22Rv1 (cell line): Measurements from ENCODE around the gene ASMT.
"Not testable (repeated sequence)": the region's sequence is repeated elsewhere in the genome, so short reads cannot be mapped to it uniquely, and the experiment has no call there.

Experiments used
- H3K27ac ChIP-seq: fragments of 450-650 bp; 2 replicates; pipeline ENCODE4 v1.5.1; 2017
- CTCF ChIP-seq: fragments of 450-650 bp; IDR thresholded peaks from 2 replicates; pipeline ENCODE4 v1.5.1; 2017; ENCODE audit warnings: mild to moderate bottlenecking
- ZFX ChIP-seq: fragments of 450-650 bp; IDR thresholded peaks from 2 replicates; pipeline ENCODE4 v1.6.1; 2017; ENCODE audit warnings: antibody characterized with exemption, borderline replicate concordance

The ASMT gene

GRCh38 chrX:1681439-1681838 is 66.6 kb downstream of the ASMT start:
- TF ChIP-seq ZFX (no peak), CTCF (no peak)
- H3K27ac ChIP-seq, result no peak overlapping the region

- H3K27ac ChIP-seq, result not testable (repeated sequence)
These were observed 67.0 kb downstream of the ASMT start for GRCh38 chrX:1681856-1682255.

GRCh38 chrX:1682501-1682900 is 67.6 kb downstream of the ASMT start:
- not testable (repeated sequence) for H3K27ac ChIP-seq

GRCh38 chrX:1684883-1685282 is 70.0 kb downstream of the ASMT start:
- H3K27ac ChIP-seq, result not testable (repeated sequence)

- H3K27ac ChIP-seq, result not testable (repeated sequence)
These were observed 70.6 kb downstream of the ASMT start for GRCh38 chrX:1685444-1685880.

GRCh38 chrX:1686642-1687041 is 71.8 kb downstream of the ASMT start:
- TF ChIP-seq CTCF (no peak), ZFX (no peak)
- H3K27ac ChIP-seq, result no peak overlapping the region
